Renal cortex interstitium (tissue), 15 donors: ENCODE measurements around the gene COMMD4. TPM values are rescaled to one million over a fixed set of nuclear protein-coding genes. Genes with fewer than 3 reads are reported as not detected.
"Not testable (repeated sequence)": the region's sequence is repeated elsewhere in the genome, so short reads cannot be mapped to it uniquely, and the experiment has no call there.

ENCODE experiments used
- DNase-seq, 11 donors: peaks; one replicate each; pipeline ENCODE4 v3.0.0-alpha.2; 2013; ENCODE audit warnings: low read depth in 9 of 11, low spot score in 4 of 11; ENCODE audit errors: extremely low read depth in 1 of 11
- long read RNA-seq, 16 experiments: transcript quantifications; one replicate each; lab custom pipeline, GENCODE V29; 2026
- polyA plus RNA-seq, 3 donors: library from polyadenylated mRNA; unstranded; fragments of 120-200 nt; gene quantifications; one replicate each; pipeline ENCODE4 v1.2.1, GENCODE V29; 2013; ENCODE audit not compliant: insufficient read length in 3 of 3

COMMD4 gene
- polyA plus RNA-seq = 100 to 1,000 TPM in 1 of 3 donors, 10 to 100 TPM in 2; 81.8 to 107 (median 99.9) TPM
- long read RNA-seq, donor 1, full-length matches to known transcripts = 27 of 42 reads
- long read RNA-seq, donor 1, partial matches to known transcripts = 15 of 42 reads
- long read RNA-seq, donor 1, other reads (novel, unspliced or antisense) = 0 of 42 reads
- long read RNA-seq, donor 2, full-length matches to known transcripts = 33 of 38 reads
- long read RNA-seq, donor 2, partial matches to known transcripts = 5 of 38 reads
- long read RNA-seq, donor 2, other reads (novel, unspliced or antisense) = 0 of 38 reads
- long read RNA-seq, donor 3, full-length matches to known transcripts = 35 of 68 reads
- long read RNA-seq, donor 3, partial matches to known transcripts = 33 of 68 reads
- long read RNA-seq, donor 3, other reads (novel, unspliced or antisense) = 0 of 68 reads
- long read RNA-seq, donor 4, full-length matches to known transcripts = 29 of 41 reads
- long read RNA-seq, donor 4, partial matches to known transcripts = 12 of 41 reads
- long read RNA-seq, donor 4, other reads (novel, unspliced or antisense) = 0 of 41 reads
- long read RNA-seq, donor 5 = 0 reads
- long read RNA-seq, donor 6, full-length matches to known transcripts = 34 of 54 reads
- long read RNA-seq, donor 6, partial matches to known transcripts = 20 of 54 reads
- long read RNA-seq, donor 6, other reads (novel, unspliced or antisense) = 0 of 54 reads
- long read RNA-seq, donor 7, full-length matches to known transcripts = 31 of 56 reads
- long read RNA-seq, donor 7, partial matches to known transcripts = 25 of 56 reads
- long read RNA-seq, donor 7, other reads (novel, unspliced or antisense) = 0 of 56 reads
- long read RNA-seq, donor 8 = 0 reads
- long read RNA-seq, donor 9, full-length matches to known transcripts = 33 of 57 reads
- long read RNA-seq, donor 9, partial matches to known transcripts = 24 of 57 reads
- long read RNA-seq, donor 9, other reads (novel, unspliced or antisense) = 0 of 57 reads
- long read RNA-seq, donor 10, full-length matches to known transcripts = 27 of 40 reads
- long read RNA-seq, donor 10, partial matches to known transcripts = 13 of 40 reads
- long read RNA-seq, donor 10, other reads (novel, unspliced or antisense) = 0 of 40 reads
- long read RNA-seq, donor 11, full-length matches to known transcripts = 15 of 34 reads
- long read RNA-seq, donor 11, partial matches to known transcripts = 19 of 34 reads
- long read RNA-seq, donor 11, other reads (novel, unspliced or antisense) = 0 of 34 reads
- long read RNA-seq, donor 12, full-length matches to known transcripts = 16 of 22 reads
- long read RNA-seq, donor 12, partial matches to known transcripts = 6 of 22 reads
- long read RNA-seq, donor 12, other reads (novel, unspliced or antisense) = 0 of 22 reads
- long read RNA-seq, donor 13 = 0 reads
- long read RNA-seq, donor 14, full-length matches to known transcripts = 27 of 36 reads
- long read RNA-seq, donor 14, partial matches to known transcripts = 9 of 36 reads
- long read RNA-seq, donor 14, other reads (novel, unspliced or antisense) = 0 of 36 reads
- long read RNA-seq, donor 15, full-length matches to known transcripts = 18 of 18 reads
- long read RNA-seq, donor 15, partial matches to known transcripts = 0 of 18 reads
- long read RNA-seq, donor 15, other reads (novel, unspliced or antisense) = 0 of 18 reads
- long read RNA-seq, donor 16, full-length matches to known transcripts = 69 of 133 reads
- long read RNA-seq, donor 16, partial matches to known transcripts = 64 of 133 reads
- long read RNA-seq, donor 16, other reads (novel, unspliced or antisense) = 0 of 133 reads

DNA sequence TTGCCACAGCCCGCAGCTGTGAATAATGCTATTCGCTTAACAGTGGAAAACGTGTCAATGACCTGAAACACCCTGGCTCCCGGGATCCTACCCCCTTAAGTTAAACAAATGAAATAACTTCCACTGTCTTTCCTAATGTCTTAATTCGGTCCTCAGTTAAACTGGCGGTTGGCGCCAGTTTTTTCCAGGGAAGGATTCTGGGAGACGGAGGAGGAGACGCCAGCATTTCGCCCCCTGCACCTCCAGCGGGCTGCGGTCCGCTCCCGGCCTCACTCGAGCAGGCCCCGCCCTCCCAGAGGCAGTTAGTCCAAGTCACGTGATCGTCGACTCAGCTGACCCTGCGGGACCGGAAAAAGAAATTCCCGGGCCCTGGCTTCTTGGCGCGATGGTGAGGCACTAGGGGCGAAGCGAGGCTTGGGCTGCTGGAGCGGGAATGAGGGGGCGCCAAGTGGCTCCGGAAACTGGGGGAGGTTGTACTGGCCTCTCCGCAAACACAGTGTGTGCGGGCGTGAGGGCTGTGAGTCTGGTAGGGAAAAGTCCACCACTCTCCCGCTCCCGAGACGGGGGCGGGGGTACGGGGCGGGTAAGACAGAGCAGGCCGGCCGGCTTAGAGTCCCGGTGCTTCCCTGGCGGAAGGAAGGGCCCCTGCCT, at the start of gene COMMD4:
Gene COMMD4, plus strand, starts transcription at position 359 of the 651 bp plus-strand sequence. Its CDS starts 27 bp downstream, at position 386.
- peak; percentile 80 to 96 (median 91) for DNase-seq

DNA sequence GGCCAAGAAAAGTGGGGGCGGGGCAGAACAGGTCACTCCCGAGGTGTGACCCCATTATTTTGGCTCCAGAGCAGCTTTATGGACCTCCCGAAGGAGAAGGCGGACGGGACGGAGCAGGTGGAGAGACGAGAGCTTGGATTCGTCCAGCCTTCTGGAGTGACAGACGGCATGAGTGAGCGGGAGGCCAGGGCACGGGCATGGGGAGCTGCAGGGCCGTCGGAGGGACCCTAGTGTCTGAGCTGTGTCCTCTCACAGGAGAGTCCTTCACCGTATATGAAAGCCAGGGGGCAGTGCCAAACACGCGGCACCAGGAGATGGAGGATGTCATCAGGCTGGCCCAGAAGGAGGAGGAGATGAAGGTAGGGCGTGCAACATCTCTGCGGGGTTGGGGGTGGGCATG, 42.2 kb upstream of the COMMD4 start:
- not testable (repeated sequence) for DNase-seq

DNA sequence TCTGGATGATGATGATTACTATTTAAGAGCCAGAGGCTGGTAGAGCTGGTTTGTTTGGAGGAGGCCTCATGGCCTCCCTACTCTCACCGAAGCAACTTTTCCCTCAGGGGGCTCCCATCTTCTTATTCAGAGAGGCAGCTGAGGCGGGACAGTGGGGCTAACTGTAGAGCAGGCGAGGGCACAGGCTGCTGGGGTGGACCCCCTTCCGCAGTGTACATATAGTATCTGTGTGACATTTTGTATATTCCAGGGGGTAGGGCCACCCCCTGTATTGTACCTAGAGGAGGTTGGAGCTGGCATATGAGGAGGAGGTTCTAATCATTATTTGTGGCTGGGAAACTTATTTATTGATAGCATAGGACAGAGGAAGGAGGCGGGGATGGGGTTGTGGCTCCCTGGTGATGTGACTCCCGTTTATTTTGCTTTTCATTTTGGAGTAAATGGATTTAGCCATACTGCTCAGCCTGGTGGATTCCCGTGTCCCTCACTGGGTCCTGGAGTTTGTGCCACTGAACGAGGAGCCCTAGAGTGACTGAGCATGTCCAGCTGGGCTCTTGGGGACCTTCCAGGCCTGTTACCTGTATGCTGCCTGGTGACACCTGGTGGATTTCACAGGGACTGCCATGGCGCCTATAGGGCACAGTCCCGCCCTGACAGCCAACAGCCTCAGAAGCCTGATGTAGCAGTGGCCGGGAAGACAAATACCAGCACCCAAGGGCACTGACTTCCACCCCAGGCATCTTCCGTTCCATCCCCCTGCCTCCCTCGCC, 37.1 kb upstream of the COMMD4 start:
- not testable (repeated sequence) for DNase-seq

DNA sequence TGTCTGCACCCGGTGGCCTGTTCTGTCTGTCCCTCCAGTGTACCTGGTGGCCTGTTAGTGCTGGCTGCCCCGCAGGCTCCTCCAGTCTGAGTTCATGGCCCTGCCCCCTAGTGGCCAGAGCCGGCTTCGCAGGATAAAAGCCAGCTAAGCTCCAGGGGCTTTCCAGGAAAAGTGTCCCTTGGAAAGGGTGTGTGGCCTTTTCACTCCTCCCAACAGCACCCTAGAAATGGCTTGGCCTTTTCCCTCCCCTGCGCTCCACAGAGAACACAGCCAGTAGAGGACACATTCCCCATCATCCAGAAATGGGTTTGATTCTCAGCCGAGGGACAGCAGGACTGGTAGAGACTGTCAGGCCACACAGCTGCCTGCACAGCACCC, 36.6 kb upstream of the COMMD4 start:
- not testable (repeated sequence) for DNase-seq

DNA sequence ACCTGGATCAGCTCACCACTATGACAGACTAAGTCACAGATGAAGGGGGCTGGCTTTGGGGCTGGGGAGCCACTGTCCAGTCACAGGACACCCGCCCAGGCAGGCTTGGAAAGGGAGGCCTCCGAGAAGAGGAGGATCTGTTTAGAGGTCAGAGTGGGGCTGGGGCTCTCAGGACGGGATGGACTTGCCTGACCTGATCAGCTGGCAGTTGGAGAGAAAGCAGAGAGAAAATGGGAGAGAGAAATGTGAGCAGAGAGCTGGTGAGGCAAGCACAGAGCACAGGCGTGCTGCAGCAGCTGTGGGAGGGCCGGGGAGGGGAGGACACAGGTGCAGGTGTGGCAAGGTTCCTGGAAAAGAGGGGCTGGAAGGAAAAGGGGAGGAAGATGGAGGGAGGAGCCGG, 35.8 kb upstream of the COMMD4 start:
- DNase-seq = not testable (repeated sequence)

DNA sequence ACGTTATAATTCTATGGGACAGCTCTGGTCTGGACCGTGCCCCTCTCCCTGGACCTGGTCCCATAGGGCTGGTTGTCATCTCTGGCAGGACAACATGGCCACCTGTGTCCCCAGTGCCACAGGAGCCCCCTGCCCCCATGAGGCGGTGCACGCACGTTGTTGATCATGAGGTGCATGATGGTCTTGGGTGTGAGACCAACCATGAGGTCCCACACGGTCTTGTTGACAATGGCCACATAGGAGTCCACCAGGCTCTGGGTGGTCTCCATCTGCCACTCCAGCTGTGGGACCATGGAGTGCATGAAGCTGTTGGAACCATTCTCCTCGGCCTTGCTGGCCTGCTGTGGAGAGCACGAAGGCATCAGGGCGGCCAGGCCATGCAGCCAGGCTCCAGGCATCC, 33.5 kb upstream of the COMMD4 start:
- DNase-seq = no peak

DNA sequence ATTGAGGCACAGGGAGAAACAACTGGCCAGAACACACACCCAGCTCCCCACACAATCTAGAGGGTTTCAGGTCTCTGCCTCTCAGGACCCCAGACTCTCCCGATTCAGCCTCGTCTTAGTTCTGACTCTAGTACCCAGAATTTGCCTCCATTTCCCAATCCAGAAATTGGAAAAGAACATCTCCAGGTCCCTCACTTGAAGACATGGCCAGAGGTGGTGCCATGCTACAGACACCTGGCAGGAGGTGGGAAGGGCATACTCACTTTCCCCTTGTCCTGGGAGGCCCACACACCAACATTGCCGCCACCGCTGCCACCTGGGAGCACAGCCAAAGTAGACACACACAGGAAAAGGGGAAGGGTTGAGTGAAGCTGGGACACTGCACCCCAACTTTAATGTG, 33.1 kb upstream of the COMMD4 start:
- DNase-seq = not testable (repeated sequence)

DNA sequence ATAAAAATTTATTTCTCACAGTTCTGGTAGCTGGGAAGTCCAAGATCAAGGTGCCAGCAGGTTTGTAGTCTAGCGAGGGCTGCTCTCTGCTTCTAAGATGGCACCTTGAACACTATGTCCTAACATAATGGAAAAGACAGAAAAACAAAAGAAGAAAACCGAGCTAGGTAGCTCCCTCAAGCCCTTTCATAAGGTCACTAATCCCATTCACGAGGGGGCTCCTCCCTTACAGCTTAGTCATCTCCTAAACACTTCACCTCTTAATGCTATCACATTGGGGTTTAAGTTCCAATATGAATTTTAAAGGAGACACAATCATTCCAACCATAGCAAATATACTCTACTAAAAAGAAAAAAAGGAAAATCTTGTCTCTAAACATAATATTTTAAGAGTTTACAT, 29.7 kb upstream of the COMMD4 start:
- DNase-seq = no peak

DNA sequence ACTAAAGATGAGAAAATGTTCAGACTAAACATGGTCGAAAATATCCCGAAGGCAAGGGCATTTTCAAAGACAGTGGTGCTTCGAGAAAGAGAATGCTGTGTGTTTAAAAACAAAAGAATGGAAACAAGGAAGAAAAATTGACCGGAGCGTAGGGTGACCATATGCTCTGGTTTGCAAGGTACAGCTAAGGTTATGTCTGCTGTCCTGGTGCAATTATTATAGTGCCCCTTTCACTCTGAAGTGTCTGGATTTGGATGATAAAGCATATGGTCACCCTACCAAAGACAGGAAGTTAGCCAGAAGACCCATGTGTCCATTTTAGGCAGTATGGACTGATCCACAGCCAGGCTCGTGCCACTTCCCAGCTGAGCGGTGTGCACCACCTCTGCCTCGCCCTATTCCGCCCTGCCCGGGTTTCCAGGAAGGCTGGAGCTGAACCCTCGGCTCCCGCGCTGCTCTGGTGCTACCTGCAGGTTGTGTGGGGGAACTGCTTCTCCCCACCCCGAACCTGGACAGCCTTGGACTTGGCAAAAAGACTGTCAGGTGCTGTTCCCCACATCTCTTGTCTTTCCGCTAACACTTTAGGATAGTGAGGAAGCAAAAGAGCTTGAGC, 28.0 kb upstream of the COMMD4 start:
- DNase-seq = peak in 9 of 11 donors; percentile 3 to 25 (median 13)

DNA sequence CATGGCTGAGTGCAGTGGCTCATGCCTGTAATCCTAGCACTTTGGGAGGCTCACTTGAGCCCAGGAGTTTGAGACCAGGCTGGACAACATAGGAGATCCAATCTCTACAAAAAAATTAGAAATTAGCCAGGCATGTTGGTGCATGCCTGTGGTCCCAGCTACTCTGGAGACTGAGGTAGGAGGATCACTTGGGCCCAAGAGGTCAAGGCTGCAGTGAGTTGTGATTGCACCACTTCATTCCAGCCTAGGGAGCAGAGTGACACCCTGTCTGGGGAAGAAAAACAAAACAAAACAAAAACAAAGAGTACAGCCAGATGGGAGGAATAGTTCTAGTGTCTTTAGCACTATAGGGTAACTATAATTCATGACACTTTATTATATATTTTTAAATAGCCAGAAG, 26.2 kb upstream of the COMMD4 start:
- DNase-seq = no peak

DNA sequence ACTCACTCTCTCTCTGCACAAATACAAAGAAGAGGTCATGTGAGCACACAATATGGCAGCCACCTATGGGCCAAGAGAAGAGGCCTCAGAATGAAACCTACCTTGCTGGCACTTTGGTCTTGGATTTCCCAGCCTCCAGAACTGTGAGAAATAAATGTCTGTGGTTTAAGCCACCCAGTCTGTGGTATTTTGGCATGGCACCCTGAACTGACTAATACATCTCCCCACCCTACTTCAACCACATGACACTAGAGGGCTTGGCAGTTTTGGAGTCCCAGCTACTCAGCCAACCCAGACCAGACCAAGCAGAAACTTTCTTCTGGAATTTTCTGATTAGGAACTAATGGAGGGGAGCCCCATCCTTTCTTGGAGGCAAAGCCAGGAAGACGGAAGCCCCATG, 23.3 kb upstream of the COMMD4 start:
- DNase-seq = not testable (repeated sequence)

DNA sequence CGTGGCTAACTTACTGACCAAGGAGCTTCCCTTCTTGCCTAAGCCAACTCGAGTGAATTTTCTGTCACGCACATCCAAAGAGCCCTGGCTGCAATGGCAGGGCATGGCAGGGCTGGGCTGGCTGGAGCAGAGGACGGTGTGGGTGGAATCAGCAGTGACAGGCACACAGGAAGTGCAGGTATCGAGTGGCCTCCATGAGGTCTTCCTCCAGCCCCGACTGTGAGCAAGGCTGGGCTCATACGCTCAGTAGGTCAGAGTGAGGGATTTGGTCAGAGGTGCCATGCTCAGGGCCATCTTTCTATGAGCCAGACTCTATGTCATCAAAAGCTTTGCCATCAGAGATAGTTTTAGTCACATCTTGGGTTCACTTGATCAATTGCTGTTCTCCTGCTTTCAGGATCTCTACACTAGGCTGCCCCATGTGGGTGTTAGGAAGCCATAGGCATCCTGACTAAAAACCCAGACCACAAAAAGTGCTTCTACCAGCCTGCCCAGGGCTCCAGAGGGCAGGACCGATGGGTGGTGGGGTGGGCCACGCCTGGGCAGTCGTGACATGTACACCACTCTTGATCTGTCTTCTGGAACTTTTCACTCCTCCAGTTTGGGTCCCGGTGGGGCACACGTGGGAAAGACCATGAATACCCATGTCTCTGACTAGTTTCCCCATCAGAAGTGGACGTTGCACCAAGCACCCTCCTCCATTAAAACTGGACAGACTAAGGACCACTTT, 22.6 kb upstream of the COMMD4 start:
- no peak for DNase-seq

DNA sequence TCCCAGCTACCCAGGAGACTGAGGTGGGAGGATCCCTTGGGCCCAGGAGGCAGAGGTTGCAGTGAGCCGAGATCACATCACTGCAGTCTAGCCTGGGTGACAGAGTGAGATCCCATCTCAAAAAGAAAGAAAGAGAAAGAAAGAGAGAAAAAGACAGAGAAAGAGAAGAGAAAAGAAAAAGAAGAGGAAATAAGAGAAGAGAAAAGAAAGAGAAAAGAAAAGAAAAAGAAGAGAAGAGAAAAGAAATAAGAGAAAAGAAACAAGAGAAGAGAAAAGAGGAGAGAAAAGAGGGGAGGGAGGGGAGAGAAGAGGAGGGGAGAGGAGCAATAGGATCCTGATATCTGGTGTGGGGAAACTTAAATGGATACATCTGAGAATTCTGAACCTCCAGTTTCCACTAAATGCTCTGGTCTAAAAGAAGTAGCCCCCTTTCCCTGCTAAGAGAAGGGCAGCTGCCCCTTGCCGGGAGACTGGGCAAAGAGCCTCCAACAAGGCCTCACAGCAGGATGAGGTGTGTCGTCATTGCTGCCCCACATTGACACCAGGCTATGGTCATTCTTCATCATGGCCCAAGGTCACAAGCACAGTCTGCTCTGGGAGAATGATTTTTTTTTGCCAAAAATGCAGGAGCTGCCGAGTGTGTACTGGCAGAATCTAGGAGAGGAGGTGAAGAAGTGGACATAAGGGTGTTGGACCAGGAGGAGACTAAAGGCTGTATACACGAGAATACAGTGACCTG, 21.1 kb upstream of the COMMD4 start:
- DNase-seq = no peak

DNA sequence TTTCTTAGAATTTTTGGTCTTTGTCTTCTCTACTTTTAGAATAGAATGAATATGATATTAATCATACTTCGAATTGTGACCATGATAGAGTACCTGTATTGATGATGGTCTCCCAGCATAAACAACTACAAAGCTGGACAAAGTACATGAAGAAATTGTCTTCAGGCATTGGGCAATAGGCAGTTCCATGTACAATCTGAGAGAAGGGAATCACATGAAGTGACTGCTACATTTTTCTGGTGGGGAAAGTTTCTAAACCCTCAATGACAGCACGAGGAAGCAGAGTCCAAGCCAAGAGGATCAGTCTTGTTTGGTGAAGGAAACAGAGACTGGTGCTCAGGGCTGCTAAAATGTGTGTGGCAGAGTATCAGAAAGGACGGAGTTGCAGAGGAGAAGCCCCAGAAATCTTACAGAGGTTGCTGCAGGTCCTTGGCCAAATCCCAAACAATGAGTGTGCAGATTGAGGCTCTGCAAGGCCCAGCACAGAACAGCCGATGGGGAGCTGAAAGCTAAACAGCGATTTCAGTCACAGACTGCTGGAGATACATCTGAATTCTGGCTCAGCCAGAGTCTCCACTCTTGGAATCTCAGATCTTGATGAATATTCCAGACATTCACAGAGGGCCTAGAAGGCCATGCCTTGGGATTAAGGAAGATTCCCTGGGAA, 16.5 kb upstream of the COMMD4 start:
- DNase-seq = not testable (repeated sequence)

DNA sequence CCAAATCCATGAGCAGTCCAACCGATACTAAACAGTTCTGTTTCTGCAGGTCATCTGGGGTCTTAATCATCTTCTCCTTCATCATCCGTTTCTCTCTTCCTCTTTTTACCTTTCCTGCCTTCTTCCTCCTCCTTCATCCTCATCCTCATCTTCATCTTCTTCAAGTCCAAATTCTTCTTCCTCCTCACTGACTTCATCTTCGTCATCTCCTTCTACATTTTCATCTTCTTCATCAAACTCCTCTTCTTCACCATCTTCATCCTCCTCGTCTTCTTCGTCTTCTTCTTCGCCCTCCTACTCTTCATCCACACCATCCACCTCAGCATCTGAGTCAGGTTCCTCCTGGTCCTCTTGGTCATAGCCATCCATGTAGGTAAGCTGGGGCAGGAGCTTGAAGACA, 14.2 kb upstream of the COMMD4 start:
- DNase-seq = no peak
